OCI-LY3 (cell line): ENCODE measurements around the gene AGTR1.
"Not testable (repeated sequence)": the region's sequence is repeated elsewhere in the genome, so short reads cannot be mapped to it uniquely, and the experiment has no call there.

Source experiments
- H2AFZ ChIP-seq: fragments of 200-600, 300-600 bp; shearing (Covaris generic); 2 replicates; pipeline ENCODE4 v1.6.0; 2014; ENCODE audit warnings: antibody characterized with exemption, low read depth, low read length
- H3K27ac ChIP-seq: fragments of 200-600, 300-600 bp; sonication (generic); 2 replicates; pipeline ENCODE4 v1.5.1; 2014; ENCODE audit warnings: mild to moderate bottlenecking, low read length, moderate library complexity, mixed read lengths
- H3K27me3 ChIP-seq: fragments of 200-600, 300-600 bp; sonication (generic); 2 replicates; pipeline ENCODE4 v1.6.1; 2014; ENCODE audit warnings: low read depth, low read length, mixed read lengths
- H3K36me3 ChIP-seq: fragments of 200-600, 300-600 bp; sonication (generic); replicated peaks from 2 replicates; pipeline ENCODE3; 2014; ENCODE audit warnings: low read depth, low read length, mixed read lengths
- H3K4me1 ChIP-seq: fragments of 300-600, 200-600 bp; sonication (generic); 2 replicates; pipeline ENCODE4 v1.6.1; 2014; ENCODE audit warnings: low read length, mixed read lengths
- H3K4me2 ChIP-seq: fragments of 200-600, 300-600 bp; sonication (generic); 2 replicates; pipeline ENCODE4 v1.6.1; 2014; ENCODE audit warnings: low read length, mixed read lengths
- H3K4me3 ChIP-seq: fragments of 300-600, 200-600 bp; sonication (generic); 2 replicates; pipeline ENCODE4 v1.5.1; 2014; ENCODE audit warnings: antibody characterized with exemption, mild to moderate bottlenecking, low read length, moderate library complexity
- H3K79me2 ChIP-seq: fragments of 300-600, 200-600 bp; shearing (Covaris generic); 2 replicates; pipeline ENCODE4 v1.6.1; 2014; ENCODE audit warnings: mild to moderate bottlenecking, low read length, mixed read lengths
- H3K9ac ChIP-seq: fragments of 300-600, 200-600 bp; shearing (Covaris generic); 2 replicates; pipeline ENCODE4 v1.6.0; 2014; ENCODE audit warnings: mild to moderate bottlenecking, low read length, moderate library complexity
- H3K9me3 ChIP-seq: fragments of 200-600, 300-600 bp; shearing (Covaris generic); 2 replicates; pipeline ENCODE4 v1.6.1; 2014; ENCODE audit warnings: low read length, mixed read lengths; ENCODE audit not compliant: insufficient read depth
- H4K20me1 ChIP-seq: fragments of 200-600, 300-600 bp; sonication (generic); 2 replicates; pipeline ENCODE4 v1.6.1; 2016; ENCODE audit warnings: low read length, mixed read lengths; ENCODE audit not compliant: insufficient read depth
- EZH2phosphoT487 ChIP-seq: fragments of 200-600 bp; shearing (Covaris generic); IDR thresholded peaks from 2 replicates; pipeline ENCODE4 v1.6.1; 2018; ENCODE audit warnings: antibody characterized with exemption, mixed run types, low read depth
- TF ChIP-seq, protein P1 (sequence below): fragments of 200-600, 300-600 bp; sonication (generic); IDR thresholded peaks from 2 replicates; pipeline ENCODE4 v1.5.1; 2014; ENCODE audit warnings: antibody characterized with exemption, low read length, low read depth

AGTR1 gene

DNA sequence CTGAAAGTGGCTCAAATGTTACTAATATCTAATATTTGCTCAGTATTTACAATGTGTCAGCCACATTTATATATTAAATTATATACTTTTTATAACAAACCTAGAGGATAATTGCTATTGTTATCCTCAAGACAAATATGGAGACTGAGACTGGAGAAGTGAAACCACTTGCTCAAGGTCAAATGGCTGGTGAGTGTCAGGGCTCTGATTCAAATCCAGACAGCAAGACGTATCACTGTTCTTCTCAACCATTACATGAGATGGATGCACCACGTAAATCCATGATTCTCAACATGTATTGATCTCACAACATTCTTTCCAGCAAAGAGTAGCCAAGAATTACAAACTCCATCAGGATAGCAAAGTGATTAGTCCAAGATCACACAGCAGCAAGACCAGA, 76.1 kb downstream of the AGTR1 start:
- H3K36me3 ChIP-seq = no peaks in the 10 kb centered on the region
- H2AFZ ChIP-seq = no peak overlapping the region
- no peak overlapping the region for H3K4me3 ChIP-seq
- TF ChIP-seq EZH2phosphoT487 = no peak
- TF ChIP-seq, protein P1, sequence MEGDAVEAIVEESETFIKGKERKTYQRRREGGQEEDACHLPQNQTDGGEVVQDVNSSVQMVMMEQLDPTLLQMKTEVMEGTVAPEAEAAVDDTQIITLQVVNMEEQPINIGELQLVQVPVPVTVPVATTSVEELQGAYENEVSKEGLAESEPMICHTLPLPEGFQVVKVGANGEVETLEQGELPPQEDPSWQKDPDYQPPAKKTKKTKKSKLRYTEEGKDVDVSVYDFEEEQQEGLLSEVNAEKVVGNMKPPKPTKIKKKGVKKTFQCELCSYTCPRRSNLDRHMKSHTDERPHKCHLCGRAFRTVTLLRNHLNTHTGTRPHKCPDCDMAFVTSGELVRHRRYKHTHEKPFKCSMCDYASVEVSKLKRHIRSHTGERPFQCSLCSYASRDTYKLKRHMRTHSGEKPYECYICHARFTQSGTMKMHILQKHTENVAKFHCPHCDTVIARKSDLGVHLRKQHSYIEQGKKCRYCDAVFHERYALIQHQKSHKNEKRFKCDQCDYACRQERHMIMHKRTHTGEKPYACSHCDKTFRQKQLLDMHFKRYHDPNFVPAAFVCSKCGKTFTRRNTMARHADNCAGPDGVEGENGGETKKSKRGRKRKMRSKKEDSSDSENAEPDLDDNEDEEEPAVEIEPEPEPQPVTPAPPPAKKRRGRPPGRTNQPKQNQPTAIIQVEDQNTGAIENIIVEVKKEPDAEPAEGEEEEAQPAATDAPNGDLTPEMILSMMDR = no peak
- H3K9me3 ChIP-seq = no peaks in the 10 kb centered on the region
- H3K4me1 ChIP-seq = peaks cover 6% of the 10 kb centered on the region
- no peaks in the 10 kb centered on the region for H3K79me2 ChIP-seq
- H3K4me2 ChIP-seq = no peak overlapping the region
- H4K20me1 ChIP-seq = no peaks in the 10 kb centered on the region
- no peaks in the 10 kb centered on the region for H3K27me3 ChIP-seq
- no peak overlapping the region for H3K9ac ChIP-seq
- H3K27ac ChIP-seq = no peak overlapping the region

DNA sequence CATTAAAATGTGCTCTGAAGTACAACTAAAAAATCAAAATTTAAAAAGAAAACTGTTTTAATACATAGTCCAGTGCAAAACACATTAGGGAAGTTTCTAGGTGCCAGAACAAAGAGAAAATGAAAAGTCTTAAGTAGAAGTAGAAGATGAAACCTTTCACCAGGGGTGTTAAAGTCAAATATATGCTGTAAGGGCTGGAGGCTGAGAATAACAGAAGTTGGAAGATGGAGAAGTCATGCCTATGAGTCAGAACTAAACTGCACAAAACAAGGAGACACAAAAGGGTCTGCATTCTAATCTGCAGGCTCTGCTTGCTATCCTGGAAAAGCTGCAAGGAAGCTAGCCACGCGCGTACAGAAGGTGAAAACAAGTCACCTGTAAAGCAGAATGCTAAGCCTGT, 81.2 kb downstream of the AGTR1 start:
- Histone ChIP-seq H2AFZ (no peak overlapping the region), H3K4me3 (no peak overlapping the region), H4K20me1 (no peaks in the 10 kb centered on the region), H3K4me2 (no peak overlapping the region), H3K27me3 (no peaks in the 10 kb centered on the region), H3K27ac (no peak overlapping the region), H3K9me3 (no peaks in the 10 kb centered on the region), H3K9ac (no peak overlapping the region), H3K79me2 (no peaks in the 10 kb centered on the region), H3K36me3 (no peaks in the 10 kb centered on the region), H3K4me1 (peaks cover 4% of the 10 kb centered on the region)
- TF ChIP-seq, protein P1 = no peak
- no peak for TF ChIP-seq EZH2phosphoT487

DNA sequence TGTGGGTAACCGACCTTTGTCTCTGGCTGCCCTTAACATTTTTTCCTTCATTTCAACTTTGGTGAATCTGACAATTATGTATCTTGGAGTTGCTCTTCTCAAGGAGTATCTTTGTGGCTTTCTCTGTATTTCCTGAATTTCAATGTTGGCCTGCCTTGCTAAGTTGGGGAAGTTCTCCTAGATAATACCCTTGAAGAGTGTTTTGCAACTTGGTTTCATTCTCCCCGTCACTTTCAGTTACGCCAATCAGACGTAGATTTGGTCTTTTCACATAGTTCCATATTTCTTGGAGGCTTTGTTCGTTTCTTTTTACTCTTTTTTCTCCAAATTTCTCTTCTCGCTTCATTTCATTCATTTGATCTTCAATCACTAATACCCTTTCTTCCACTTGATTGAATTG, 87.3 kb downstream of the AGTR1 start:
- not testable (repeated sequence) for H3K4me1 ChIP-seq, H3K9ac ChIP-seq, H3K9me3 ChIP-seq, H3K27me3 ChIP-seq, H3K27ac ChIP-seq, H3K36me3 ChIP-seq, H3K4me3 ChIP-seq, H3K4me2 ChIP-seq, H3K79me2 ChIP-seq, H4K20me1 ChIP-seq, H2AFZ ChIP-seq

DNA sequence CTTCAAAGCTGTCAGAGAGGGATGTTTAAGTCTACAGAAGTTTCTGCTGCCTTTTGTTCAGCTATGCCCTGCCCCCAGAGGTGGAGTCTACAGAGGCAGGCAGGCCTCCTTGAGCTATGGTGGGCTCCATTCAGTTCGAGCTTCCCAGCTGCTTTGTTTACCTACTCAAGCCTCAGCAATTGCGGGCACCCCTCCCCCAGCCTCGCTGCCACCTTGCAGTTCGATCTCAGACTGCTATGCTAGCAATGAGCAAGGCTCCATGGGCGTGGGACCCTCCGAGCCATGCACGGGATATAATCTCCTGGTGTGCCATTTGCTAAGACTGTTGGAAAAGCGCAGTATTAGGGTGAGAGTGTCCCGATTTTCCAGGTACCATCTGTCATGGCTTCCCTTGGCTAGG, 88.5 kb downstream of the AGTR1 start:
- not testable (repeated sequence) for H3K9ac ChIP-seq, H3K4me2 ChIP-seq, H3K36me3 ChIP-seq, H4K20me1 ChIP-seq, H3K79me2 ChIP-seq, H3K4me1 ChIP-seq, H3K27ac ChIP-seq, H3K27me3 ChIP-seq, H2AFZ ChIP-seq, H3K9me3 ChIP-seq, H3K4me3 ChIP-seq

DNA sequence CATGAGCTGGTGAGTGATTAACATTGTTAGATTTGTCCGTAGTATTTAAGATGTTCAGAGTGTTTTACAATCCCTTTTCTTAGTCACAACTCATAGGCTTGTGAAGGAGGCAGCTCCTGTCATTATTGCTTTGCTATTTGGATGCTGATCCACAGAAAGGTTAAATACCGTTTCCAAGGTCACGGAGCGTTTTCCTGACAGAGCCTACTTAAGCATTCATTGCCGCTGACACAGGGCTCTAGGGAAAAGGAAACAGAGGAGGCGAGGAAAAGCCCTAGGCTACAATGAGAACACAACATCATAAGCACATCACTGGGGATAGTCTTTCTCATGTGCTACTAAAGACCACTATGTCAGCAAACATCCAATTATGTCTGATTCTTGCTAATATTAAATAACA, 91.4 kb downstream of the AGTR1 start:
- TF ChIP-seq EZH2phosphoT487 = no peak
- TF ChIP-seq, protein P1 = no peak
- H3K4me2 ChIP-seq = no peak overlapping the region

More for the DNA sequence above, 91.4 kb downstream of the AGTR1 start:
- H3K9ac ChIP-seq = no peak overlapping the region
- H2AFZ ChIP-seq = no peak overlapping the region
- no peaks in the 10 kb centered on the region for H3K27me3 ChIP-seq
- no peak overlapping the region for H3K4me3 ChIP-seq
- H3K9me3 ChIP-seq = no peaks in the 10 kb centered on the region
- H3K4me1 ChIP-seq = no peaks in the 10 kb centered on the region
- H4K20me1 ChIP-seq = no peaks in the 10 kb centered on the region
- H3K27ac ChIP-seq = no peak overlapping the region
- no peaks in the 10 kb centered on the region for H3K79me2 ChIP-seq
- H3K36me3 ChIP-seq = no peaks in the 10 kb centered on the region
